NCI-H2171 treated with DMSO at 0.1 percent for 48 hours (cell line): ENCODE results near the gene EIF2D.
"Not testable (repeated sequence)": the region's sequence is repeated elsewhere in the genome, so short reads cannot be mapped to it uniquely, and the experiment has no call there.

ENCODE experiments used
- DNase-seq: peaks from one replicate; lab custom pipeline; 2025; lab: John Stamatoyannopoulos, UW

EIF2D gene

GRCh38 chr1:206612129-206612876, at the start of gene EIF2D:
TSS of gene EIF2D (minus strand) at chr1:206612465. CDS start at chr1:206612342, 123 bp downstream.
- DNase-seq: peak; percentile 97

GRCh38 chr1:206661161-206661820, 49.0 kb upstream of the EIF2D start:
- no peak for DNase-seq

- no peak for DNase-seq
These were observed 47.9 kb upstream of the EIF2D start for GRCh38 chr1:206660136-206660535.

GRCh38 chr1:206658981-206659273, 46.7 kb upstream of the EIF2D start:
- no peak for DNase-seq

GRCh38 chr1:206658264-206658980, 46.2 kb upstream of the EIF2D start:
- DNase-seq: no peak

GRCh38 chr1:206657751-206658150, 45.5 kb upstream of the EIF2D start:
- DNase-seq: no peak

- DNase-seq: no peak
These were observed 44.7 kb upstream of the EIF2D start for GRCh38 chr1:206656936-206657335.

- DNase-seq: peak; percentile 70
These were observed 43.2 kb upstream of the EIF2D start for GRCh38 chr1:206655471-206655882.

- no peak for DNase-seq
These were observed 42.6 kb upstream of the EIF2D start for GRCh38 chr1:206654828-206655227.

- no peak for DNase-seq
These were observed 41.6 kb upstream of the EIF2D start for GRCh38 chr1:206653715-206654459.

GRCh38 chr1:206651958-206652890, 40.0 kb upstream of the EIF2D start:
- no peak for DNase-seq

- no peak for DNase-seq
These were observed 38.7 kb upstream of the EIF2D start for GRCh38 chr1:206651014-206651413.

- DNase-seq: no peak
These were observed 37.1 kb upstream of the EIF2D start for GRCh38 chr1:206649261-206649921.

GRCh38 chr1:206647224-206647623, 35.0 kb upstream of the EIF2D start:
- no peak for DNase-seq

- no peak for DNase-seq
These were observed 34.2 kb upstream of the EIF2D start for GRCh38 chr1:206646504-206646903.

- DNase-seq: no peak
These were observed 30.9 kb upstream of the EIF2D start for GRCh38 chr1:206643118-206643698.

GRCh38 chr1:206642074-206642473, 29.8 kb upstream of the EIF2D start:
- DNase-seq: not testable (repeated sequence)

GRCh38 chr1:206637605-206638004, 25.3 kb upstream of the EIF2D start:
- no peak for DNase-seq

- DNase-seq: no peak
These were observed 24.4 kb upstream of the EIF2D start for GRCh38 chr1:206636671-206637070.

- DNase-seq: no peak
These were observed 23.7 kb upstream of the EIF2D start for GRCh38 chr1:206635978-206636345.
